Measurements from ENCODE around the gene GPC6.

The GPC6 gene

GRCh38 chr13:94242554-94242953 is 1015.9 kb downstream of the GPC6 start:
- TF ChIP-seq, protein P1, sequence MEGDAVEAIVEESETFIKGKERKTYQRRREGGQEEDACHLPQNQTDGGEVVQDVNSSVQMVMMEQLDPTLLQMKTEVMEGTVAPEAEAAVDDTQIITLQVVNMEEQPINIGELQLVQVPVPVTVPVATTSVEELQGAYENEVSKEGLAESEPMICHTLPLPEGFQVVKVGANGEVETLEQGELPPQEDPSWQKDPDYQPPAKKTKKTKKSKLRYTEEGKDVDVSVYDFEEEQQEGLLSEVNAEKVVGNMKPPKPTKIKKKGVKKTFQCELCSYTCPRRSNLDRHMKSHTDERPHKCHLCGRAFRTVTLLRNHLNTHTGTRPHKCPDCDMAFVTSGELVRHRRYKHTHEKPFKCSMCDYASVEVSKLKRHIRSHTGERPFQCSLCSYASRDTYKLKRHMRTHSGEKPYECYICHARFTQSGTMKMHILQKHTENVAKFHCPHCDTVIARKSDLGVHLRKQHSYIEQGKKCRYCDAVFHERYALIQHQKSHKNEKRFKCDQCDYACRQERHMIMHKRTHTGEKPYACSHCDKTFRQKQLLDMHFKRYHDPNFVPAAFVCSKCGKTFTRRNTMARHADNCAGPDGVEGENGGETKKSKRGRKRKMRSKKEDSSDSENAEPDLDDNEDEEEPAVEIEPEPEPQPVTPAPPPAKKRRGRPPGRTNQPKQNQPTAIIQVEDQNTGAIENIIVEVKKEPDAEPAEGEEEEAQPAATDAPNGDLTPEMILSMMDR (IDR thresholded peaks at IDR 0.05; ENCODE audit: low read depth, low read length), result no peak

GRCh38 chr13:94243551-94243950 is 1016.9 kb downstream of the GPC6 start:
- H3K4me3 ChIP-seq (ENCODE audit: low read depth, low read length), result no peak overlapping the region
- no peak overlapping the region for H3K27ac ChIP-seq
- peaks cover 6% of the 10 kb centered on the region for H3K9me3 ChIP-seq (ENCODE audit: severe bottlenecking)
- no peak for DNase-seq
- no peaks in the 10 kb centered on the region for H3K27me3 ChIP-seq (ENCODE audit: insufficient read depth, low read depth, severe bottlenecking)
- no peaks in the 10 kb centered on the region for H3K36me3 ChIP-seq
- TF ChIP-seq, protein P1 (IDR thresholded peaks at IDR 0.05; ENCODE audit: low read depth, low read length), result no peak

More at GRCh38 chr13:94242554-94242953, 1015.9 kb downstream of the GPC6 start:
- H3K4me3 ChIP-seq (ENCODE audit: low read depth, low read length), result no peak overlapping the region
- no peak for DNase-seq
- H3K9me3 ChIP-seq (ENCODE audit: severe bottlenecking), result peaks cover 6% of the 10 kb centered on the region
- H3K36me3 ChIP-seq, result no peaks in the 10 kb centered on the region
- H3K27ac ChIP-seq, result no peak overlapping the region
- no peaks in the 10 kb centered on the region for H3K27me3 ChIP-seq (ENCODE audit: insufficient read depth, low read depth, severe bottlenecking)

- Histone ChIP-seq H3K27ac (no peak overlapping the region), H3K36me3 (no peaks in the 10 kb centered on the region), H3K27me3 (ENCODE audit: insufficient read depth, low read depth, severe bottlenecking) (no peaks in the 10 kb centered on the region), H3K4me3 (ENCODE audit: low read depth, low read length) (no peak overlapping the region), H3K9me3 (ENCODE audit: severe bottlenecking) (peaks cover 6% of the 10 kb centered on the region)
- TF ChIP-seq, protein P1 (IDR thresholded peaks at IDR 0.05; ENCODE audit: low read depth, low read length), result no peak
- DNase-seq, result no peak
Measured at GRCh38 chr13:94246495-94246894, 1019.9 kb downstream of the GPC6 start.

DNA sequence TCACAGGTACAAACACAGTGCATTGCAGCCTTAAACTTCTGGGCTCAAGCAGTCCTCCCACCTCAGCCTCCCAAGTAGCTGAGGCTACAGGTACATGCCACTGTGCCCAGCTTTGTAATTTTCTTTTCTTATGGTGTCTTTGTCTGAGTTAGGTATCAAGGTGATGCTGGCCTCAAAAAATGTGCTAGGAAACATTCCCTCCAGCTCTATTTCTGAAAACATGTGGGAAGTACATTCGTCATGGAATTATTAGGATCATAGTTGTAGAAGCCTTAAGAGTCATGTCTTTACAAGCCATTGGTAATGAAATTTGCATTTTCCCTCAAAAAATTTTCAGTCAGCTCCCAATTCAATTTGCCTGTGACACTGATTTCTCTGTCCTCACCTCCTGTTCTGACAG is 1021.3 kb downstream of the GPC6 start:
- H3K9me3 ChIP-seq (ENCODE audit: severe bottlenecking), result peaks cover 6% of the 10 kb centered on the region
- H3K36me3 ChIP-seq, result no peaks in the 10 kb centered on the region
- no peak overlapping the region for H3K27ac ChIP-seq
- H3K4me3 ChIP-seq (ENCODE audit: low read depth, low read length), result no peak overlapping the region
- DNase-seq, result no peak
- H3K27me3 ChIP-seq (ENCODE audit: insufficient read depth, low read depth, severe bottlenecking), result no peaks in the 10 kb centered on the region
- TF ChIP-seq, protein P1 (IDR thresholded peaks at IDR 0.05; ENCODE audit: low read depth, low read length), result no peak

GRCh38 chr13:94248454-94249228 is 1022.0 kb downstream of the GPC6 start:
- Histone ChIP-seq H3K27ac (no peak overlapping the region), H3K9me3 (ENCODE audit: severe bottlenecking) (peaks cover 6% of the 10 kb centered on the region), H3K4me3 (ENCODE audit: low read depth, low read length) (no peak overlapping the region), H3K36me3 (no peaks in the 10 kb centered on the region), H3K27me3 (ENCODE audit: insufficient read depth, low read depth, severe bottlenecking) (no peaks in the 10 kb centered on the region)
- TF ChIP-seq, protein P1 (IDR thresholded peaks at IDR 0.05; ENCODE audit: low read depth, low read length), result no peak
- no peak for DNase-seq

GRCh38 chr13:94249512-94249911 is 1022.9 kb downstream of the GPC6 start:
- H3K27me3 ChIP-seq (ENCODE audit: insufficient read depth, low read depth, severe bottlenecking), result no peaks in the 10 kb centered on the region
- H3K4me3 ChIP-seq (ENCODE audit: low read depth, low read length), result no peak overlapping the region
- no peak for DNase-seq
- TF ChIP-seq, protein P1 (IDR thresholded peaks at IDR 0.05; ENCODE audit: low read depth, low read length), result no peak
- H3K9me3 ChIP-seq (ENCODE audit: severe bottlenecking), result peaks cover 6% of the 10 kb centered on the region
- H3K27ac ChIP-seq, result no peak overlapping the region
- no peaks in the 10 kb centered on the region for H3K36me3 ChIP-seq
